HUES64 (cell line): ENCODE measurements around the gene CYP1B1.
"Not testable (repeated sequence)": the region's sequence is repeated elsewhere in the genome, so short reads cannot be mapped to it uniquely, and the experiment has no call there.

Experiments
- H3K27ac ChIP-seq: 2 replicates; pipeline ENCODE4 v1.7.0; 2013; ENCODE audit warnings: low read depth, low read length, inconsistent platforms
- H3K27me3 ChIP-seq: 2 replicates; pipeline ENCODE4 v1.6.1; 2013; ENCODE audit warnings: mild to moderate bottlenecking, low read length; ENCODE audit not compliant: insufficient read depth
- H3K36me3 ChIP-seq: 2 replicates; pipeline ENCODE4 v1.6.1; 2013; ENCODE audit warnings: mild to moderate bottlenecking, low read length; ENCODE audit not compliant: insufficient read depth
- H3K4me1 ChIP-seq: 2 replicates; pipeline ENCODE4 v1.6.1; 2013; ENCODE audit warnings: mild to moderate bottlenecking, low read length, moderate library complexity; ENCODE audit not compliant: insufficient read depth
- H3K4me3 ChIP-seq: 2 replicates; pipeline ENCODE4 v1.5.1; 2013; ENCODE audit warnings: mild to moderate bottlenecking, low read length, moderate library complexity
- H3K9ac ChIP-seq: 2 replicates; pipeline ENCODE4 v1.6.1; 2013; ENCODE audit warnings: mild to moderate bottlenecking, low read depth, low read length
- H3K9me3 ChIP-seq: 2 replicates; pipeline ENCODE4 v1.6.1; 2013; ENCODE audit warnings: low read depth, low read length; ENCODE audit not compliant: insufficient read depth
- WGBS: fragments of 150-250, 120-280 bp; methylation state at CpG from one replicate; pipeline ENCODE4 v1.1.7; 2013; ENCODE audit warnings: missing lambda C conversion rate; 5-methylcytosine and 5-hydroxymethylcytosine counted together

The CYP1B1 gene

GRCh38 chr2:38029512-38029911, 46.4 kb downstream of the CYP1B1 start:
- 79% methylated on average over 3 of the region's 5 CpGs for WGBS
- no peak overlapping the region for H3K4me3 ChIP-seq
- no peak overlapping the region for H3K9ac ChIP-seq
- no peaks in the 10 kb centered on the region for H3K9me3 ChIP-seq
- H3K27ac ChIP-seq, result no peak overlapping the region
- no peaks in the 10 kb centered on the region for H3K36me3 ChIP-seq
- H3K4me1 ChIP-seq, result 0 out of 2 replicates have a peak, but pooled peaks cover 3% of the 10 kb centered on the region
- no peaks in the 10 kb centered on the region for H3K27me3 ChIP-seq

DNA sequence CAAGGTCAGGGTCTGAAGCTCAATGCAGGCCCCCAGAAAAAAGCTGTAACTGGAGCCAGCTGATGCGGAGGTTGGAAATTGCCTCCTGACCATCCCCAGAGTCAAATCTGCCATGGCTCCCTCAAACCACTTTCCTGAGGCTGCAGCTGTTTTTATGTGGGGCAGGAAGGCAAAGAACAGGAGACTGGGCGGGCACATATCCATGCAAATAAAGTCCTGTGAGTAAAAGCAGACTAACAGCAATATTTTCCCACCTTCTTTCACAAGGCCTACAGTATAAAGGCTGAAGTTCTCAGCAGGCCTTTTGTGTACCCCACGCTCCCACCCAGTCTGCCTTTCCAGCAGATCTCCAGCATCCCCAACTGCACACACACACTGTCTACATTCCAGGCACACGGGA, 47.1 kb downstream of the CYP1B1 start:
- Histone ChIP-seq H3K36me3 (no peaks in the 10 kb centered on the region), H3K4me1 (0 out of 2 replicates have a peak, but pooled peaks cover 3% of the 10 kb centered on the region), H3K9ac (no peak overlapping the region), H3K27me3 (no peaks in the 10 kb centered on the region), H3K9me3 (no peaks in the 10 kb centered on the region), H3K27ac (no peak overlapping the region), H3K4me3 (no peak overlapping the region)
- WGBS, result 91% methylated on average over 4 of the region's 4 CpGs

DNA sequence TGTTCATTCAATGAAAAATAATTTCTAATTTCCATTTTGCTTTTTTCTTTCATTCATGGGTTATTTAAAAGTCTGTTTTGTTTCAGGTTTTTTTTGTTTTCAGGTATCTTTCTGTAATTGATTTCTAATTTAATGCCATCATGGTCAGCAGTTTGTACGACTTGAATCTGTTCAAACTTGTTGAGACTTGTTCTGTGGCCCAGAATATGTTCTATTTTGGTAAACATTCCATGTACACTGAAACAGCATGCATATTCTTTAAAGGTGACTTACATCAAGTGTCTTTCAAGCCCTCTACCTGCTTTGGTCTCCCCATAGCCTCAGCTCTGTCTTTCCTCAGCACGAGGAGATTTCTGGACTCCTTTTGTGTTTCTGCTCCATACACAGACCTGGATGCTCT, 49.1 kb downstream of the CYP1B1 start:
- Histone ChIP-seq H3K27me3 (no peaks in the 10 kb centered on the region), H3K36me3 (no peaks in the 10 kb centered on the region), H3K27ac (no peak overlapping the region), H3K4me3 (no peak overlapping the region), H3K4me1 (0 out of 2 replicates have a peak, but pooled peaks cover 3% of the 10 kb centered on the region), H3K9me3 (no peaks in the 10 kb centered on the region), H3K9ac (no peak overlapping the region)
- WGBS, result 85% methylated on average over 2 of the region's 2 CpGs

GRCh38 chr2:38021589-38021988, 54.4 kb downstream of the CYP1B1 start:
- no peak overlapping the region for H3K9ac ChIP-seq
- WGBS, result 94% methylated on average over 9 of the region's 9 CpGs
- H3K27ac ChIP-seq, result no peak overlapping the region
- H3K4me3 ChIP-seq, result no peak overlapping the region
- no peaks in the 10 kb centered on the region for H3K9me3 ChIP-seq
- no peaks in the 10 kb centered on the region for H3K27me3 ChIP-seq
- H3K36me3 ChIP-seq, result no peaks in the 10 kb centered on the region
- 0 out of 2 replicates have a peak, but pooled peaks cover 12% of the 10 kb centered on the region for H3K4me1 ChIP-seq

DNA sequence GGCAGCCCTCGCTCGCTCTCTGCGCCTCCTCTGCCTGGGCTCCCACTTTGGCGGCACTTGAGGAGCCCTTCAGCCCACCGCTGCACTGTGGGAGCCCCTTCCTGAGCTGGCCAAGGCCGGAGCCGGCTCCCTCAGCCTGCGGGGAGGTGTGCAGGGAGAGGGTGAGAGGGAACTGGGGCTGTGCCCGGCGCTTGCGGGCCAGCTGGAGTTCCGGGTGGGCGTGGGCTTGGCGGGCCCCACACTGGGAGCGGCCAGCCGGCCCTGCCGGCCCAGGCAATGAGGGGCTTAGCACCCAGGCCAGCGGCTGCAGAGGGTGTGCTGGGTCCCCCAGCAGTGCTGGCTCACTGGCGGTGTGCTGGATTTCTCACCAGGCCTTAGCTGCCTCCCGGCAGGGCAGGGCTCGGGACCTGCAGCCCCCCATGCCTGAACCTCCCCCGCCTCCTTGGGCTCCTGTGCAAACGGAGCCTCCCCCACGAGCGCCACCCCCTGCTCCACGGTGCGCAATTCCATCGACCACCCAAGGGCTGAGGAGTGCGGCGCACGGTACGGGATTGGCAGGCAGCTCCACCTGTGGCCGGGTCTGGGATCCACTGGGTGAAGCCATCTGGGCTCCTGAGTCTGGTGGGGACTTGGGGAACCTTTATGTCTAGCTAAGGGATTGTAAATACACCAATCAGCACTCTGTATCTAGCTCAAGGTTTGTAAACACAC, 55.4 kb downstream of the CYP1B1 start:
- not testable (repeated sequence) for H3K36me3 ChIP-seq, H3K9me3 ChIP-seq, H3K27ac ChIP-seq, H3K4me3 ChIP-seq, H3K9ac ChIP-seq, H3K27me3 ChIP-seq
- WGBS, result 97% methylated on average over 33 of the region's 33 CpGs
- H3K4me1 ChIP-seq, result 0 out of 2 replicates have a peak, but pooled peaks cover 12% of the 10 kb centered on the region

GRCh38 chr2:38017836-38018235, 58.1 kb downstream of the CYP1B1 start:
- WGBS, result 51% methylated on average over 7 of the region's 7 CpGs
- Histone ChIP-seq H3K27me3 (no peaks in the 10 kb centered on the region), H3K4me1 (0 out of 2 replicates have a peak, but pooled peaks cover 12% of the 10 kb centered on the region)

More at GRCh38 chr2:38017836-38018235, 58.1 kb downstream of the CYP1B1 start:
- H3K4me3 ChIP-seq, result no peak overlapping the region
- no peak overlapping the region for H3K27ac ChIP-seq
- H3K36me3 ChIP-seq, result no peaks in the 10 kb centered on the region
- H3K9ac ChIP-seq, result no peak overlapping the region
- no peaks in the 10 kb centered on the region for H3K9me3 ChIP-seq
